ENCODE data around the gene CFAP61. TPM values are rescaled to one million over a fixed set of nuclear protein-coding genes. Genes with fewer than 3 reads are reported as not detected.

Gene CFAP61
- total and polyA plus RNA-seq, 9 of the 15 experiments (the other 6 are each of a cell fraction or from before 2014, with no cell fraction given), result 0.11 TPM; not detected in 8

GRCh38 chr20:20184149-20184548, 131.8 kb downstream of the CFAP61 start:
- no peak for ATAC-seq
- Histone ChIP-seq H3K27me3 (ENCODE audit: control insufficient read depth in 2 of 2, insufficient read depth in 2 of 2, low read length in 2 of 2) (no peaks in the 10 kb centered on the region), H3K79me2 (ENCODE audit: control insufficient read depth, insufficient read depth, low read length) (no peaks in the 10 kb centered on the region), H3K36me3 (ENCODE audit: control insufficient read depth, insufficient read depth, low read length) (no peaks in the 10 kb centered on the region), H3K27ac (ENCODE audit: extremely low read depth, low read depth, low read length) (no peak overlapping the region), H4K20me1 (replicated peaks; ENCODE audit: control insufficient read depth, insufficient read depth, low read length) (no peaks in the 10 kb centered on the region), H2AFZ (ENCODE audit: low read depth, low read length) (no peak overlapping the region), H3K9me3 (replicated peaks; ENCODE audit: control insufficient read depth, insufficient read depth, low read depth, low read length) (no peaks in the 10 kb centered on the region), H3K4me1 (replicated peaks in 1 of 2; ENCODE audit: control insufficient read depth in 2 of 2, insufficient read depth in 2 of 2, low read length in 2 of 2) (no peaks in the 10 kb centered on the region), H3K4me2 (ENCODE audit: insufficient read depth, low read length) (no peak overlapping the region), H3K4me3 (no peak overlapping the region), H3K9me1 (ENCODE audit: control insufficient read depth, insufficient read depth, low read length) (no peaks in the 10 kb centered on the region), H3K9ac (ENCODE audit: insufficient read depth in 1 of 2, low read depth in 2 of 2, low read length in 2 of 2) (no peak overlapping the region)
- BruUV-seq (replicated peaks), result no TSS peak
- TF ChIP-seq SMC3 (conservative IDR thresholded peaks at IDR 0.05; ENCODE audit: insufficient read depth, low read depth, low read length) (0 out of 2 replicates have a peak, but pooled peaks have one; percentile 13), ARHGAP35 (IDR thresholded peaks at IDR 0.05; ENCODE audit: partially characterized antibody) (no peak), HNRNPL (IDR thresholded peaks at IDR 0.05; ENCODE audit: low read depth, low read length) (no peak), CTCF (IDR thresholded peaks at IDR 0.05 in 2 of 3, conservative IDR thresholded peaks at IDR 0.05 in 1 of 3; ENCODE audit: insufficient read depth in 2 of 3, low read depth in 1 of 3, low read length in 3 of 3) (peak; percentile 24 to 48 (median 39); a peak in 4 of 6 replicates)
- FAIRE-seq, result no peak
- intact Hi-C loops (cut with micrococcal nuclease), result no loop called here
- peak; percentile 5 to 15 (median 9) for DNase-seq (ENCODE audit: extremely low read depth in 1 of 4, low spot score in 3 of 4)
- CTCF ChIA-PET (ENCODE audit: low intra/inter-chr PET ratio), result no interaction called here
- 0% methylated on average over 1 of the region's 1 CpG for WGBS (ENCODE audit: insufficient coverage, low coverage, missing lambda C conversion rate)
- in situ Hi-C loops (cut with MboI), result no loop called here
- POLR2A ChIA-PET, result no interaction called here

GRCh38 chr20:20184706-20185105, 132.4 kb downstream of the CFAP61 start:
- Histone ChIP-seq H3K27me3 (ENCODE audit: control insufficient read depth in 2 of 2, insufficient read depth in 2 of 2, low read length in 2 of 2) (no peaks in the 10 kb centered on the region), H3K9ac (ENCODE audit: insufficient read depth in 1 of 2, low read depth in 2 of 2, low read length in 2 of 2) (no peak overlapping the region), H4K20me1 (replicated peaks; ENCODE audit: control insufficient read depth, insufficient read depth, low read length) (no peaks in the 10 kb centered on the region), H2AFZ (ENCODE audit: low read depth, low read length) (no peak overlapping the region), H3K9me1 (ENCODE audit: control insufficient read depth, insufficient read depth, low read length) (no peaks in the 10 kb centered on the region), H3K4me2 (ENCODE audit: insufficient read depth, low read length) (no peak overlapping the region), H3K9me3 (replicated peaks; ENCODE audit: control insufficient read depth, insufficient read depth, low read depth, low read length) (no peaks in the 10 kb centered on the region), H3K79me2 (ENCODE audit: control insufficient read depth, insufficient read depth, low read length) (no peaks in the 10 kb centered on the region), H3K27ac (ENCODE audit: extremely low read depth, low read depth, low read length) (no peak overlapping the region), H3K4me3 (no peak overlapping the region), H3K36me3 (ENCODE audit: control insufficient read depth, insufficient read depth, low read length) (no peaks in the 10 kb centered on the region), H3K4me1 (replicated peaks in 1 of 2; ENCODE audit: control insufficient read depth in 2 of 2, insufficient read depth in 2 of 2, low read length in 2 of 2) (no peaks in the 10 kb centered on the region)
- ChIA-PET POLR2A (no interaction called here), CTCF (ENCODE audit: low intra/inter-chr PET ratio) (no interaction called here)
- DNase-seq (ENCODE audit: extremely low read depth in 1 of 4, low spot score in 3 of 4) (no peak), FAIRE-seq (no peak), ATAC-seq (no peak)
- in situ Hi-C loops (cut with MboI), result no loop called here
- WGBS (ENCODE audit: insufficient coverage, low coverage, missing lambda C conversion rate), result 5% methylated on average over 2 of the region's 2 CpGs
- intact Hi-C loops (cut with micrococcal nuclease), result no loop called here
- no TSS peak for BruUV-seq (replicated peaks)
- TF ChIP-seq MBD2 (IDR thresholded peaks at IDR 0.05; ENCODE audit: borderline replicate concordance, low read depth) (no peak), NONO (IDR thresholded peaks at IDR 0.05; ENCODE audit: low read depth in 2 of 2, low read length in 1 of 2) (no peak), RREB1 (CRISPR knock-in tag; IDR thresholded peaks at IDR 0.05) (no peak), SP1 (CRISPR knock-in tag; IDR thresholded peaks at IDR 0.05) (no peak)
